HL-60 (cell line): ENCODE measurements around the gene RELN.

Experiments used
- DNase-seq, 2 experiments: peaks; one replicate each; pipeline ENCODE4 v3.0.0-alpha.2; 2010 to 2020; ENCODE audit warnings: low read depth in 1 of 2, low spot score in 1 of 2
- H3K27ac ChIP-seq: fragments of 250-450 bp; sonication (Bioruptor Pico); replicated peaks from 2 replicates; pipeline ENCODE4 v1.5.1; 2020; ENCODE audit warnings: mild to moderate bottlenecking, moderate library complexity
- H3K27me3 ChIP-seq: fragments of 250-450 bp; sonication (Bioruptor Pico); 2 replicates; pipeline ENCODE4 v1.5.1; 2021; ENCODE audit warnings: mild to moderate bottlenecking, moderate library complexity; ENCODE audit not compliant: insufficient read depth, poor library complexity, severe bottlenecking
- H3K4me3 ChIP-seq: replicated peaks from 2 replicates; pipeline ENCODE4 v1.5.1; 2011; ENCODE audit warnings: mild to moderate bottlenecking, control low read depth, low read length; ENCODE audit not compliant: insufficient read depth
- GABPA ChIP-seq: IDR thresholded peaks from 2 replicates; pipeline ENCODE4 v1.6.1; 2012; ENCODE audit warnings: low read depth
- POLR2AphosphoS5 ChIP-seq: IDR thresholded peaks from 2 replicates; pipeline ENCODE4 v1.6.1; 2012; ENCODE audit warnings: low read depth
- SPI1 ChIP-seq: IDR thresholded peaks from 2 replicates; pipeline ENCODE4 v1.6.1; 2012; ENCODE audit warnings: low read depth, mild to moderate bottlenecking, borderline replicate concordance
- TF ChIP-seq, protein P1 (sequence below): IDR thresholded peaks from 2 replicates; pipeline ENCODE4 v1.6.1; 2012; ENCODE audit warnings: low read depth; ENCODE audit not compliant: insufficient replicate concordance
- TF ChIP-seq, protein P2 (sequence below): IDR thresholded peaks from one replicate; pipeline ENCODE4 v1.5.1; 2011; ENCODE audit warnings: low read length, control low read depth, inconsistent platforms; ENCODE audit not compliant: insufficient read depth

RELN gene

DNA sequence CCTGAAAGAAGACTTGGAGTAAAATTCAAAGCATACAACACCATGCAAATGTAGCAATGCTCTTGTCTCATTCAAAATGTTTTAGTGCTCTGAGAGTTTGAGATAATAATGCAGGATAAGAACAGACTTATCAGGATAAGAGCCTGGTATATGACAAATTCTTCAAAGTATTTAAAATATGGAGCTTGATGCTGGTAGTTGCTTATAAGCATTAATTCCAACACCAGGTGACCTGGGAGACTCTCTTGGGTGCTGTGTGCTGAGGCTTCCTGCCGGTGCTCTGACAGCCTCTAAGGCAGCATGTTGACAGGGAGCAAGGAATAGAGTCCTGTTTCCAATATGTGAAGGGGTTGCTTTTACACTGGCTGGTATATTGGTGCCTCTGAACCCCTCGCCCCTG, 508.7 kb downstream of the RELN start:
- DNase-seq = no peak
- Histone ChIP-seq H3K4me3 (no peak overlapping the region), H3K27me3 (peaks cover 19% of the 10 kb centered on the region), H3K27ac (no peak overlapping the region)
- TF ChIP-seq, protein P1, sequence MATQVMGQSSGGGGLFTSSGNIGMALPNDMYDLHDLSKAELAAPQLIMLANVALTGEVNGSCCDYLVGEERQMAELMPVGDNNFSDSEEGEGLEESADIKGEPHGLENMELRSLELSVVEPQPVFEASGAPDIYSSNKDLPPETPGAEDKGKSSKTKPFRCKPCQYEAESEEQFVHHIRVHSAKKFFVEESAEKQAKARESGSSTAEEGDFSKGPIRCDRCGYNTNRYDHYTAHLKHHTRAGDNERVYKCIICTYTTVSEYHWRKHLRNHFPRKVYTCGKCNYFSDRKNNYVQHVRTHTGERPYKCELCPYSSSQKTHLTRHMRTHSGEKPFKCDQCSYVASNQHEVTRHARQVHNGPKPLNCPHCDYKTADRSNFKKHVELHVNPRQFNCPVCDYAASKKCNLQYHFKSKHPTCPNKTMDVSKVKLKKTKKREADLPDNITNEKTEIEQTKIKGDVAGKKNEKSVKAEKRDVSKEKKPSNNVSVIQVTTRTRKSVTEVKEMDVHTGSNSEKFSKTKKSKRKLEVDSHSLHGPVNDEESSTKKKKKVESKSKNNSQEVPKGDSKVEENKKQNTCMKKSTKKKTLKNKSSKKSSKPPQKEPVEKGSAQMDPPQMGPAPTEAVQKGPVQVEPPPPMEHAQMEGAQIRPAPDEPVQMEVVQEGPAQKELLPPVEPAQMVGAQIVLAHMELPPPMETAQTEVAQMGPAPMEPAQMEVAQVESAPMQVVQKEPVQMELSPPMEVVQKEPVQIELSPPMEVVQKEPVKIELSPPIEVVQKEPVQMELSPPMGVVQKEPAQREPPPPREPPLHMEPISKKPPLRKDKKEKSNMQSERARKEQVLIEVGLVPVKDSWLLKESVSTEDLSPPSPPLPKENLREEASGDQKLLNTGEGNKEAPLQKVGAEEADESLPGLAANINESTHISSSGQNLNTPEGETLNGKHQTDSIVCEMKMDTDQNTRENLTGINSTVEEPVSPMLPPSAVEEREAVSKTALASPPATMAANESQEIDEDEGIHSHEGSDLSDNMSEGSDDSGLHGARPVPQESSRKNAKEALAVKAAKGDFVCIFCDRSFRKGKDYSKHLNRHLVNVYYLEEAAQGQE = no peak
- TF ChIP-seq SPI1 = no peak

DNA sequence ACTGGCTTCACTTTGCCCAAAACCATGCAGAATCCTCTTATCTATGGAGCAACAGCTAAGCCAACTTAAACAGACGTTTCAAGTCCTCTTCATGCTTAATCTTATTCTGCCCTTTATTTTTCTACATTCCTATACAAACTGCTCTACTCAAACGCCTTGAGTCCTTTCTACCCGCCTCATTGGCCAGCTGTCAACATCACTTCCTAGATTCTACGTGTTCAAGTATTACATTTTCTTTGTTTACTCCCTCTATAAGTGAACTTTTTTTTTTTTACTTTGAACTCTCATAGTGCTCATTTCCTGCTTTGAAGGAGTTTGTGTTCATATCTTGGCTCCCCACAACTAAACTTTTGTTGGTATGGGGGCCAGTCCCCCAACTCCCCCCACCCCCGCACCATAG, 514.5 kb downstream of the RELN start:
- no peak overlapping the region for H3K27ac ChIP-seq
- TF ChIP-seq, protein P1 = no peak
- TF ChIP-seq GABPA (no peak), SPI1 (no peak), POLR2AphosphoS5 (no peak)
- TF ChIP-seq, protein P2, sequence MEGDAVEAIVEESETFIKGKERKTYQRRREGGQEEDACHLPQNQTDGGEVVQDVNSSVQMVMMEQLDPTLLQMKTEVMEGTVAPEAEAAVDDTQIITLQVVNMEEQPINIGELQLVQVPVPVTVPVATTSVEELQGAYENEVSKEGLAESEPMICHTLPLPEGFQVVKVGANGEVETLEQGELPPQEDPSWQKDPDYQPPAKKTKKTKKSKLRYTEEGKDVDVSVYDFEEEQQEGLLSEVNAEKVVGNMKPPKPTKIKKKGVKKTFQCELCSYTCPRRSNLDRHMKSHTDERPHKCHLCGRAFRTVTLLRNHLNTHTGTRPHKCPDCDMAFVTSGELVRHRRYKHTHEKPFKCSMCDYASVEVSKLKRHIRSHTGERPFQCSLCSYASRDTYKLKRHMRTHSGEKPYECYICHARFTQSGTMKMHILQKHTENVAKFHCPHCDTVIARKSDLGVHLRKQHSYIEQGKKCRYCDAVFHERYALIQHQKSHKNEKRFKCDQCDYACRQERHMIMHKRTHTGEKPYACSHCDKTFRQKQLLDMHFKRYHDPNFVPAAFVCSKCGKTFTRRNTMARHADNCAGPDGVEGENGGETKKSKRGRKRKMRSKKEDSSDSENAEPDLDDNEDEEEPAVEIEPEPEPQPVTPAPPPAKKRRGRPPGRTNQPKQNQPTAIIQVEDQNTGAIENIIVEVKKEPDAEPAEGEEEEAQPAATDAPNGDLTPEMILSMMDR = no peak
- H3K27me3 ChIP-seq = peaks cover 6% of the 10 kb centered on the region
- no peak overlapping the region for H3K4me3 ChIP-seq
- no peak for DNase-seq

DNA sequence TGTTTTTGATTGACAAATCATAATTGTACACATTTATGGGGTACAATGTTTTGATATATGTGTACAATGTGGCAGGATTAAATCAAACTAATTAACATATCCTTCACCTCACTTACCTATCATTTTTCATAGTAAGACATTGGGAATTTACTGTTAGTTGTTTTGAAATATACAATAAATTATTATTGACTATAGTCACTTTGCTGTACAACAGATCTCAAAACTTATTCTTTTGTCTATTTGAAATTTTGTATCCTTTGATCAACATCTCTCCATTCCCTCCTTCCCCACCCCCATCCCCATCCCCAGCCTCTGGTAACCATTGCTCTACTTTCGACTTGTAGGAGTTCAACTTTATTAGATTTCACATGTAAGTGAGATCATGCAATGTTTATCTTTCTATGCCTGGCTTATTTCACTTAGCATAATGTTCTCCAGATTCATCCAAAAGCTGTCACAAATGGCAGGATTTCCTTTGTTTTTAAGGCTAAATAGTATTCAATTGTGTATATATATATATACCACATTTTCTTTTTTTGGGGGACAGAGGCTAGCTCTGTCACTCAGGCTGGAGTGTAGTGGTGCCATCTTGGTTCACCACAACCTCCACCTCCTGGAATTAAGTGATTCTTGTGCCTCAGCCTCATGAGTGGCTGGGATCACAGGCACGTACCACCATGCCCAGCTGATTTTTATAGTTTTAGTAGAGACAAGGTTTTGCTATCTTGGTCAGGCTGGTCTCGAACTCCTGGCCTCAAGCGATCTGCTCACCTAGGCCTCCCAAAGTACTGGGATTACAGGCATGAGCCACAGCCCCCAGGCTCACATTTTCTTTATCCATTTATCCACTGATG, 520.1 kb downstream of the RELN start:
- Histone ChIP-seq H3K27me3 (no peaks in the 10 kb centered on the region), H3K4me3 (no peak overlapping the region), H3K27ac (no peak overlapping the region)
- no peak for DNase-seq
- no peak for TF ChIP-seq SPI1
- TF ChIP-seq GABPA = no peak
- TF ChIP-seq, protein P2 = no peak

DNA sequence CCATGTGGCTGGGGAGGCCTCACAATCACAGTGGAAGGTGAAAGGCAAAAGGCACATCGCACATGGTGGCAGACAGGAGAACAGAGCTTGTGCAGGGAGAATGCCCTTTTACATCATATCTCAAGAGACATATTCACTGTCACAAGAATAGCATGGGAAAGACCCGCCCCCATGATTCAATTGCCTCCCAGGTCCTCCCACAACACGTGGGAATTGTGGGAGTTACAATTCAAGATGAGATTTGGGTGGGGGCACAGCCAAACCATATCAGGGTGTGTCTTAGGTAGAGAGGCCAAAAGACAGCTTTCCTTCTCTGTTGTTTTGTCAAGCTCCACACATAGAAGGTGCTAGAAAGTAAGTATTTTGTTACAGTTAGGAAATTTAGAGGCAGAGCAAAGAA, 522.6 kb downstream of the RELN start:
- H3K27ac ChIP-seq = no peak overlapping the region
- H3K4me3 ChIP-seq = no peak overlapping the region
- H3K27me3 ChIP-seq = no peaks in the 10 kb centered on the region
- TF ChIP-seq, protein P1 = no peak
- TF ChIP-seq GABPA = no peak
- no peak for DNase-seq
